PFSK-1 (cell line): ENCODE data around the gene NRM.

ENCODE experiments used
- POLR2AphosphoS5 ChIP-seq: IDR thresholded peaks from 2 replicates; pipeline ENCODE4 v1.6.1; 2012; ENCODE audit warnings: low read depth, mild to moderate bottlenecking, control low read depth, low read length, moderate library complexity
- TAF1 ChIP-seq: IDR thresholded peaks from 2 replicates; pipeline ENCODE4 v1.6.1; 2012; ENCODE audit warnings: low read length, control low read depth, borderline replicate concordance; ENCODE audit not compliant: insufficient read depth

- no peak for TF ChIP-seq TAF1
- TF ChIP-seq POLR2AphosphoS5 = no peak; the same call in 1 of the 2 replicates
These were observed 6.8 kb downstream of the NRM start for GRCh38 chr6:30683980-30684338.
